ENCODE data around the gene TAS2R46.
"Not testable (repeated sequence)": the region's sequence is repeated elsewhere in the genome, so short reads cannot be mapped to it uniquely, and the experiment has no call there.

TAS2R46 gene

DNA sequence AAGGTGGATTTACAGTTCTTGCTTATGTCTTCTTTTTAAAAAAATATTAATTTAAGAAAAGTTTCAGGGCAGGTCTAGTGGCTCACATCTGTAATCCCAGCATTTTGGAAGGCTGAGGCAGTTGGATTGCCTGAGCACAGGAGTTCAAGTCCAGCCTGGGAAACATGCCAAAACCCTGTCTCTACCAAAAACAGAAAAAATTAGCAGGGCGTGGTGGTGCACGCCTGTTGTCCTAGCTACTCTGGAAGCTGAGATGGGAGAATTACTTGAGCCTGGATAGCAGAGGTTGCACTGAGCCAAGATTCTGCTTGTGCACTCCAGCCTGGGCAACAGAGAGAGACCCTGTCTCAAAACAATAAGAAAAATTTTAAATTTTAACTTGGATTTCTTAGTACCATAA is 5.4 kb upstream of the TAS2R46 start:
- DNase-seq (ENCODE audit: low read depth): no peak
- TF ChIP-seq, protein P1, sequence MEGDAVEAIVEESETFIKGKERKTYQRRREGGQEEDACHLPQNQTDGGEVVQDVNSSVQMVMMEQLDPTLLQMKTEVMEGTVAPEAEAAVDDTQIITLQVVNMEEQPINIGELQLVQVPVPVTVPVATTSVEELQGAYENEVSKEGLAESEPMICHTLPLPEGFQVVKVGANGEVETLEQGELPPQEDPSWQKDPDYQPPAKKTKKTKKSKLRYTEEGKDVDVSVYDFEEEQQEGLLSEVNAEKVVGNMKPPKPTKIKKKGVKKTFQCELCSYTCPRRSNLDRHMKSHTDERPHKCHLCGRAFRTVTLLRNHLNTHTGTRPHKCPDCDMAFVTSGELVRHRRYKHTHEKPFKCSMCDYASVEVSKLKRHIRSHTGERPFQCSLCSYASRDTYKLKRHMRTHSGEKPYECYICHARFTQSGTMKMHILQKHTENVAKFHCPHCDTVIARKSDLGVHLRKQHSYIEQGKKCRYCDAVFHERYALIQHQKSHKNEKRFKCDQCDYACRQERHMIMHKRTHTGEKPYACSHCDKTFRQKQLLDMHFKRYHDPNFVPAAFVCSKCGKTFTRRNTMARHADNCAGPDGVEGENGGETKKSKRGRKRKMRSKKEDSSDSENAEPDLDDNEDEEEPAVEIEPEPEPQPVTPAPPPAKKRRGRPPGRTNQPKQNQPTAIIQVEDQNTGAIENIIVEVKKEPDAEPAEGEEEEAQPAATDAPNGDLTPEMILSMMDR (IDR thresholded peaks at IDR 0.05; ENCODE audit: control insufficient read depth, extremely low read depth, insufficient read depth): no peak
- H3K4me3 ChIP-seq (ENCODE audit: low read depth, low read length): no peak overlapping the region

DNA sequence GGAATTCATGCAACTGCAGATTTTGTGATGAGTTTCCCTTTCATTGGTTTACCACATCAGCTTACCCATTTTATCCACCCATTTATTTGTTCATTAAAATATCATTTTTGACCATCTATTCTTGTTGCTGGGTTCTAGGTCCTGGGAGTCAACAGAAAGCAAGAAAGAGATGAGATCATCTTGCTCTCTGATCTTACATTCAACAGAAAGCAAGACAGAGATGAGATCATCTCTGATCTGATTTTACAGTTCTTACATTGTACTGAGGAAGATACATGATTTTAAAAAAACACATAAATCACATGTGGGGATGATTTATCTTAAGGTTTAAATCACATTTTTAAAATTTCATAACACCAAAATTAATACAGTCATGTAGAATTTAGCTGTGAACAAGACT is 2.3 kb downstream of the TAS2R46 start:
- no peak overlapping the region for H3K4me3 ChIP-seq (ENCODE audit: low read depth, low read length)
- TF ChIP-seq, protein P1 (IDR thresholded peaks at IDR 0.05; ENCODE audit: control insufficient read depth, extremely low read depth, insufficient read depth): no peak
- no peak for DNase-seq (ENCODE audit: low read depth)

- no peak overlapping the region for H3K4me3 ChIP-seq (ENCODE audit: low read depth, low read length)
- DNase-seq (ENCODE audit: low read depth): no peak
- TF ChIP-seq, protein P1 (IDR thresholded peaks at IDR 0.05; ENCODE audit: control insufficient read depth, extremely low read depth, insufficient read depth): no peak
These were observed 3.1 kb downstream of the TAS2R46 start for GRCh38 chr12:11059041-11059440.

GRCh38 chr12:11055306-11055705 is 6.8 kb downstream of the TAS2R46 start:
- TF ChIP-seq, protein P1 (IDR thresholded peaks at IDR 0.05; ENCODE audit: control insufficient read depth, extremely low read depth, insufficient read depth): no peak
- no peak for DNase-seq (ENCODE audit: low read depth)
- H3K4me3 ChIP-seq (ENCODE audit: low read depth, low read length): no peak overlapping the region

- DNase-seq (ENCODE audit: low read depth); H3K4me3 ChIP-seq (ENCODE audit: low read depth, low read length): not testable (repeated sequence)
These were observed 12.1 kb downstream of the TAS2R46 start for GRCh38 chr12:11049806-11050531.

GRCh38 chr12:11041366-11041765 is 20.7 kb downstream of the TAS2R46 start:
- not testable (repeated sequence) for DNase-seq (ENCODE audit: low read depth); H3K4me3 ChIP-seq (ENCODE audit: low read depth, low read length)

GRCh38 chr12:11040162-11040561 is 21.9 kb downstream of the TAS2R46 start:
- H3K4me3 ChIP-seq (ENCODE audit: low read depth, low read length): no peak overlapping the region
- DNase-seq (ENCODE audit: low read depth): no peak
- TF ChIP-seq, protein P1 (IDR thresholded peaks at IDR 0.05; ENCODE audit: control insufficient read depth, extremely low read depth, insufficient read depth): no peak

GRCh38 chr12:11039171-11039570 is 22.9 kb downstream of the TAS2R46 start:
- no peak for DNase-seq (ENCODE audit: low read depth)
- no peak overlapping the region for H3K4me3 ChIP-seq (ENCODE audit: low read depth, low read length)
- TF ChIP-seq, protein P1 (IDR thresholded peaks at IDR 0.05; ENCODE audit: control insufficient read depth, extremely low read depth, insufficient read depth): no peak

DNA sequence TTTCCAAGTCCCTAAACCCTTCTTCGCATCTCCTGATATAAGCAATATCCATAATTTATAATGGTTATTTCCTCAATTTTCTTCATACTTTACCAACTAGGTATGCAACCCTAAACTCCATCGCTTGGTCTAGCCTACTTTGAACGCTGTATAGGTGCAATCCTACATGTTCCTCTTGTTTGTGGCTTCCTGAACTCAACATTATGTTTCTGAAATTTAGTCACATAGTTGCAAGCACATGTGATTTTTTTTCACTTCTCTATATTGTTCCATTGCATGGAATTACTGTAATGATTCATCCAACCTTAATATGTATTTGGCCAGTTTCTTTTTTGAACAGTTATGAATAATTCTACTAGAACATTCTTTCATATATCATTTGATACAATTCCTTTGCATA is 28.1 kb downstream of the TAS2R46 start:
- not testable (repeated sequence) for DNase-seq (ENCODE audit: low read depth); H3K4me3 ChIP-seq (ENCODE audit: low read depth, low read length)
